Measurements from ENCODE around the gene HDX.
"Not testable (repeated sequence)": the region's sequence is repeated elsewhere in the genome, so short reads cannot be mapped to it uniquely, and the experiment has no call there.

HDX gene

DNA sequence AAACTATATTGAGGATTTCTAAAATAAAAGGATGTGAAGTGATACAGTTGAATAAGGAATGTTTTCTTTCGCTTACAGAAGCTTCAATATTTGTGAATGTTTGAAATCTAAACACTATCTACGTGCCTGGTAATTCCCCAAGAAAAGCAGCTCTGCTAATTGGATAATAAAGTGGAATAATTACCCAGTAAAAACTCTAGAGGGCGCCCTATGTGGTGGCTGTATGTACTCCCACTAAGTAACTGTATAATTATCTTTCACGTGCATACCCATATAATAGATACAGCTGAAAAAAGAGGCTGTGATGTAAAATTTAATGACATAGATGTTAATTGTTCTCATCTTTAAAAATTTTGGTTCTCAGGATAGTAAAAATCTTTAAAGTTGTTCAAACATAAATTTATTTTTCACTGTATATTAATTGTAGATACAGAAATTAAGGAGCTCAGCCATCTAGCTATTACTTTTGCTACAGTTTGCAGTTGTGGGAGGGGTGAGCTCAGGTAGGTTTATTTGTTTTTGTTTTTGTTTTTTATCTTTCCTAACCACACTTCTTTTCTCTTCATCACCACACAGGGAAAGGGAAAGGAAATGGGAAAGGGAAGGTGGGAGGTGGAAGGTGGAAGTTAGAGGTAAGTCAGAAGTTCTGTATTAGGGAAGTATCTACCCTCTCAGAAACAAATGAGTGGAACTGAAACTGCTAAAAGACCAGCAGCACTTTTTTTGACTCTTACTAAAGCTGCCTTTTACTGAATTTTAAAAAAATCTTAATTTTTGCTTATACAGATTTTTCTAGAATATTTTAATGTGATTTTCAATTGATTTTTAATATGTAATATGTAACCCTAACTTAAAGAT is 162.5 kb downstream of the HDX start:
- DNase-seq: no peak

DNA sequence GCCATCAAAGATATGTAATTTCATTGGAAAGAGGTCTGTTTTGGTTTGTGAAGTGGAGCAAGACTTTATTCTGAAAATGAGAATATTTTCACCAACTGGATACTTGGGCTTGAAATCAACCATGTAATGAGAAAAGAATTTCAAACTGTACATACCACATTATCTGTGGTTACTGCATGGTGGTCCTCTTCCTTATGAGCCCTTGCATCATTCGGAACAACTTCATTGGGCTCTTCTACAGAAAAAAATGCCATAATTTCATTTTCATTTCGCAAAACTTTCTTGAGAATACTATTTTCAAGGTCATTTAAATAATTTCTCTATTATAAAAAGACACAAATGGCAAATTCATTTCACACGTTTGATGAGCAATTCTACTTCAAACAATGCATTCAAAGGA is 165.6 kb downstream of the HDX start:
- no peak for DNase-seq

DNA sequence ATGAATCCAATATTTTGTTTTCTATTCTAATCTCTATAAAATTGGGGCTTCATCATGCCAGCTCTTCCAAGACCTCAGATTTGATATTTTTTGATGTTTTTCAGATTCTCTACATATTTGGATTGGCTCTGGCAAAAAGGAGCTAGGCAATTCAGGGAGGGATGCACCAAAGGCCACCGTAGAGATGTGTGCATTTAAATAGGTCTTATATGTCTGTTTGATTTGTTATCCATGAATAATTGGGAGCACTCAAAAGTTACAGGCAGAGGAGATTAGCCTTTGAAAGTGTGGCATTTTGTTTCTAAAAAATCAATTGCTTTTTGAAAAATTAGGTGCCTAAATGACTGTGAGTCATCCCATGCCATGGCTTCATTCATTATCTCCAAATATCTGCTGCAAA is 167.1 kb downstream of the HDX start:
- no peak for DNase-seq

DNA sequence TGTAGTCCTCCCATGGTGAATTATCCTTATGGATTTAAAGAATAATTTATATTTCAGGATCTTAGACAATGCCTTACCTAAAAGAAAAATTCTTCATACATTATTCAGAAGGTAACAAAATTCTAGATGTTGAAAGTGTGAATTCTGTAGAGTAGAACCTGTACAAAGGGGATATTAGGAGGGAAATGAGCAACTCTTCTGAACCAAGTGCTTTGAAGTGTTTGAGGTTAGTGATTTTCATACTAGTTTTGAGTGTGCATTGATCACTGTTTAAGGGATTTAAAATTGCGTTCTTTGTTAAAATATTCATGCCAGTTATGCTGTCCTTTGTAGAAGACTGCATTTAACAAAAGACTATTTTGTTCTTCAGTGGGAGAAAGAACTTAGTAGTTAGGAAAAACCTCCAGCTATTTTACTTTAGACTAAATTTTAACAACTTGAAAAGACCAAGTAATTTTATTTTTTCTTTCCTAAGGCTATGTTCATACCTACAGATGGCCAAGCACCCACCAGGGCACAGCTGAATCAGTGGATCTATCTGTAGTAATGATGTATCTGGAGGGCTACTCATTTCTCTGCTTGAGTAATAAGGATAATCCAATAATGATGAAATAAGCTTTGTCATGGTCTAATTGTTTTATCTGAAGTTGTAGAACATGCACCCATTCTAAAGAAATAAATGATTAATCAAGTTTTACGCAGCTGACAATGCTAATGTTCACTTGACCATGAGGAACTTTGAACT is 180.0 kb downstream of the HDX start:
- DNase-seq: no peak

DNA sequence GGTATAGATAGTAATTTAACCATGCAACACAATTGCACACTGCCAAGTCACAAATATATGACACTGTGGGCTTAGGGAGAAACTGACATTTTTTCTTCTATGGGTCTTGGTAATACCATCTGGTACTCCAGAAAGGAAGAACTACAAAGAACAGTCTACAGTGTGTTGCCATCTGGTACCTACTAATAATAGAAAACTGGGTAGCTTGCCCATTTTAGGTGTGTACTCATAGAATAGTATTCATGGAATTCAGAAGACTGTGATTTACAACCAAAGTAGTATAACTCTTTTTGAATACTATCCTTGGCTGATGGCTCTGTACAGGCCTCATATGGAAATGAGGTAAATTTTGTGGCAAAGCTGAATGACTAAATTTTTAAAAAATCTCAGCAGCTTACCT is 181.6 kb downstream of the HDX start:
- DNase-seq: no peak

DNA sequence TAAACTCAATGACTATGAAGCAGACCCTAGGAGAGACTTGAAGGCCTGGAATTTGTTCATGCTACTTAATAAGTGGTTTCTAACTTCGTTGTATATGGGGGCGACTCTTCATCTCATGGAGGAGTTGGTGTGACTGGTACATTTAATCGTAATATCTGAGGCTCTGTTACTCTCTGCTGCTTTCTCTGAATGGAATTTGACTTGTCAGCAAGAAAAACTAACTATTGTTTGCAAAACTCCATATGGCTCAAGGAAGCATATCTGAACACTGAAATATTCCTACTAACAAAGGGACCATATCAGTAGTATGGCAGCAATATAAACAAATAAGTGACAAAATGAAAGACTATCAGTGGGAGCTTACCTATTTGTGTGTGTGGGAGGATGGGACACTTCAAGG is 182.2 kb downstream of the HDX start:
- DNase-seq: no peak

DNA sequence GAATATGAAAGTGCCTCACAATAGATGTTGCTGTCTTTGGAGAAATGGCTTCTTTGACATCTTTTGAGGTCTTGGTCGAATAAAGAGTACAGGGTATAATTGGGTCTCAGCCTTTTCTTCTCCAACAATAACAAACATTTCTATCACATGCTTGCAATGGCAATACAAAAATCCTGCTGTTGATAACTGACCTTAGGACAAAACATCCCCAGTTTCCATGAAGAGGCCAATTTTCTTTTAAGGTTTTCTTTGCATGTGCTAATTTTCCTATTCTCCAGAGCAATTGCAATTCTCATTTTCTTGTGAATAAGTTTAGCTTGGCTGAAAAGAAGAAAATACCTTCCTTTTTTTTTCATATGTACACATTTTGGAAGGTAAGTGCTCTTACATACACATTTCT is 183.6 kb downstream of the HDX start:
- no peak for DNase-seq

DNA sequence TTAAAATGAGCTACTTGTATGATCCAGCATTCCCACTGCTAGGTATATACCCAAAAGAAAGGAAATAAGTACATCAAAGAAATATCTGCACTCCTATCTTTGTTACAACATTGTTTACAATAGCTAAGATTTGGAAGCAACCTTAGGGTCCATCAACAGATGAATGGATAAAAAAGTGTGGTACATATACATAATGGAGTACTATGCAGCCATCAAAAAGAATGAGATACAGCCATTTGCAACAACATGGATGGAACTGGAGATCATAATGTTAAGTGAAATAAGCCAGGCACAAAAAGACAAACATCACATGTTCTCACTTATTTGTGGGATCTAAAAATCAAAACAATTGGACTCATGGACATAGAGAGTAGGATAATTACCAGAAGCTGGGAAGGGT is 186.3 kb downstream of the HDX start:
- DNase-seq: not testable (repeated sequence)

All from CD4-positive, alpha-beta T cell treated with Interferon gamma for 1 hour (primary cell).